ENCODE data around the gene TBC1D9B.
"Not testable (repeated sequence)": the region's sequence is repeated elsewhere in the genome, so short reads cannot be mapped to it uniquely, and the experiment has no call there.

TBC1D9B gene

GRCh38 chr5:179839328-179840256 is 68.1 kb downstream of the TBC1D9B start:
- H3K36me3 ChIP-seq (ENCODE audit: insufficient read depth, low read length) = peaks cover 9% of the 10 kb centered on the region; the same call in 1 of the 2 replicates
- no peak for TF ChIP-seq EZH2phosphoT487 (IDR thresholded peaks at IDR 0.05; ENCODE audit: borderline replicate concordance)
- TF ChIP-seq CTCF (conservative IDR thresholded peaks at IDR 0.05; ENCODE audit: low read length) = no peak
- no peak overlapping the region for H3K4me3 ChIP-seq (ENCODE audit: low read length, poor library complexity, severe bottlenecking)
- no peaks in the 10 kb centered on the region for H3K27me3 ChIP-seq (ENCODE audit: insufficient read depth, low read length, poor library complexity, severe bottlenecking)
- no peaks in the 10 kb centered on the region for H3K4me1 ChIP-seq (ENCODE audit: insufficient read depth, low read length, poor library complexity, severe bottlenecking)
- no peak overlapping the region for H3K9ac ChIP-seq (ENCODE audit: low read depth, low read length, poor library complexity, severe bottlenecking)
- H4K20me1 ChIP-seq (ENCODE audit: insufficient read depth, low read length, poor library complexity, severe bottlenecking) = no peaks in the 10 kb centered on the region
- H3F3A ChIP-seq (ENCODE audit: low read depth) = no peaks in the 10 kb centered on the region
- H3K79me2 ChIP-seq (ENCODE audit: insufficient read depth, low read length) = no peaks in the 10 kb centered on the region
- H3K9me2 ChIP-seq (replicated peaks; ENCODE audit: low read depth, low read length) = no peaks in the 10 kb centered on the region
- H3K9me3 ChIP-seq (ENCODE audit: insufficient read depth, low read depth, low read length) = no peaks in the 10 kb centered on the region
- no peak overlapping the region for H2AFZ ChIP-seq (ENCODE audit: low read length)
- H3K4me2 ChIP-seq (ENCODE audit: low read depth, low read length, poor library complexity, severe bottlenecking) = no peak overlapping the region

- Histone ChIP-seq H3K9me2 (replicated peaks; ENCODE audit: low read depth, low read length) (no peaks in the 10 kb centered on the region), H3K4me2 (ENCODE audit: low read depth, low read length, poor library complexity, severe bottlenecking) (no peak overlapping the region), H3K79me2 (ENCODE audit: insufficient read depth, low read length) (no peaks in the 10 kb centered on the region), H3K36me3 (ENCODE audit: insufficient read depth, low read length) (peaks cover 19% of the 10 kb centered on the region; the same call in 1 of the 2 replicates), H2AFZ (ENCODE audit: low read length) (no peak overlapping the region), H3K4me1 (ENCODE audit: insufficient read depth, low read length, poor library complexity, severe bottlenecking) (no peaks in the 10 kb centered on the region), H3K27me3 (ENCODE audit: insufficient read depth, low read length, poor library complexity, severe bottlenecking) (no peaks in the 10 kb centered on the region), H3K9me3 (ENCODE audit: insufficient read depth, low read depth, low read length) (no peaks in the 10 kb centered on the region), H3K9ac (ENCODE audit: low read depth, low read length, poor library complexity, severe bottlenecking) (no peak overlapping the region), H4K20me1 (ENCODE audit: insufficient read depth, low read length, poor library complexity, severe bottlenecking) (no peaks in the 10 kb centered on the region), H3K4me3 (ENCODE audit: low read length, poor library complexity, severe bottlenecking) (no peak overlapping the region), H3F3A (ENCODE audit: low read depth) (no peaks in the 10 kb centered on the region)
- no peak for TF ChIP-seq EZH2phosphoT487 (IDR thresholded peaks at IDR 0.05; ENCODE audit: borderline replicate concordance)
- no peak for TF ChIP-seq CTCF (conservative IDR thresholded peaks at IDR 0.05; ENCODE audit: low read length)
Observed at GRCh38 chr5:179837076-179838011, 70.4 kb downstream of the TBC1D9B start.

DNA sequence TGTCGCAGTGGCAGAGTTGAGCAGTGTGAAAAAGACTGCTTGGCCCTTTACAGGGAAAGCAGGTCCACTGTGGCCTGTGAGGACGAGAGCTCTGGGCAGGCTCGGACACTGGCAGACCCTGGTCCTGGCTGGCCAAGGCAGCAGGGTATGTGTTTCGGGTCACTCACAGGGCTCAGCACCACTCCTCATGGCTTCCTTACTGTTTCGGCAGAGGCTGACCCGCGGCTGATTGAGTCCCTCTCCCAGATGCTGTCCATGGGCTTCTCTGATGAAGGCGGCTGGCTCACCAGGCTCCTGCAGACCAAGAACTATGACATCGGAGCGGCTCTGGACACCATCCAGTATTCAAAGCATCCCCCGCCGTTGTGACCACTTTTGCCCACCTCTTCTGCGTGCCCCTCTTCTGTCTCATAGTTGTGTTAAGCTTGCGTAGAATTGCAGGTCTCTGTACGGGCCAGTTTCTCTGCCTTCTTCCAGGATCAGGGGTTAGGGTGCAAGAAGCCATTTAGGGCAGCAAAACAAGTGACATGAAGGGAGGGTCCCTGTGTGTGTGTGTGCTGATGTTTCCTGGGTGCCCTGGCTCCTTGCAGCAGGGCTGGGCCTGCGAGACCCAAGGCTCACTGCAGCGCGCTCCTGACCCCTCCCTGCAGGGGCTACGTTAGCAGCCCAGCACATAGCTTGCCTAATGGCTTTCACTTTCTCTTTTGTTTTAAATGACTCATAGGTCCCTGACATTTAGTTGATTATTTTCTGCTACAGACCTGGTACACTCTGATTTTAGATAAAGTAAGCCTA is 71.3 kb downstream of the TBC1D9B start:
- Histone ChIP-seq H3K4me3 (ENCODE audit: low read length, poor library complexity, severe bottlenecking) (no peak overlapping the region), H4K20me1 (ENCODE audit: insufficient read depth, low read length, poor library complexity, severe bottlenecking) (no peaks in the 10 kb centered on the region), H3K27me3 (ENCODE audit: insufficient read depth, low read length, poor library complexity, severe bottlenecking) (no peaks in the 10 kb centered on the region), H3K9ac (ENCODE audit: low read depth, low read length, poor library complexity, severe bottlenecking) (no peak overlapping the region), H3K36me3 (ENCODE audit: insufficient read depth, low read length) (peaks cover 19% of the 10 kb centered on the region; the same call in 1 of the 2 replicates), H3F3A (ENCODE audit: low read depth) (no peaks in the 10 kb centered on the region), H3K79me2 (ENCODE audit: insufficient read depth, low read length) (no peaks in the 10 kb centered on the region), H3K9me2 (replicated peaks; ENCODE audit: low read depth, low read length) (no peaks in the 10 kb centered on the region), H3K9me3 (ENCODE audit: insufficient read depth, low read depth, low read length) (no peaks in the 10 kb centered on the region), H2AFZ (ENCODE audit: low read length) (no peak overlapping the region), H3K4me2 (ENCODE audit: low read depth, low read length, poor library complexity, severe bottlenecking) (no peak overlapping the region), H3K4me1 (ENCODE audit: insufficient read depth, low read length, poor library complexity, severe bottlenecking) (no peaks in the 10 kb centered on the region)
- TF ChIP-seq EZH2phosphoT487 (IDR thresholded peaks at IDR 0.05; ENCODE audit: borderline replicate concordance) (no peak), CTCF (conservative IDR thresholded peaks at IDR 0.05; ENCODE audit: low read length) (no peak)

GRCh38 chr5:179834871-179835270 is 72.8 kb downstream of the TBC1D9B start:
- H3K9ac ChIP-seq (ENCODE audit: low read depth, low read length, poor library complexity, severe bottlenecking); H3K9me3 ChIP-seq (ENCODE audit: insufficient read depth, low read depth, low read length); H3K79me2 ChIP-seq (ENCODE audit: insufficient read depth, low read length); H3K27me3 ChIP-seq (ENCODE audit: insufficient read depth, low read length, poor library complexity, severe bottlenecking); H2AFZ ChIP-seq (ENCODE audit: low read length); H3K4me1 ChIP-seq (ENCODE audit: insufficient read depth, low read length, poor library complexity, severe bottlenecking); H3K4me3 ChIP-seq (ENCODE audit: low read length, poor library complexity, severe bottlenecking); H4K20me1 ChIP-seq (ENCODE audit: insufficient read depth, low read length, poor library complexity, severe bottlenecking); H3K9me2 ChIP-seq (replicated peaks; ENCODE audit: low read depth, low read length); H3F3A ChIP-seq (ENCODE audit: low read depth); H3K4me2 ChIP-seq (ENCODE audit: low read depth, low read length, poor library complexity, severe bottlenecking): not testable (repeated sequence)
- H3K36me3 ChIP-seq (ENCODE audit: insufficient read depth, low read length) = peaks cover 19% of the 10 kb centered on the region; the same call in 1 of the 2 replicates

Data from Loucy (cell line).